HG03342 (cell line): ENCODE results near the gene SMARCD1.
"Not testable (repeated sequence)": the region's sequence is repeated elsewhere in the genome, so short reads cannot be mapped to it uniquely, and the experiment has no call there.

Experiments
- ATAC-seq: cut with Tn5 transposase; IDR thresholded peaks from one replicate; pipeline ENCODE4 v1.9.1; 2021; ENCODE audit warnings: mild to moderate bottlenecking, moderate library complexity; ENCODE audit not compliant: unreplicated experiment

SMARCD1 gene

GRCh38 chr12:50129290-50129689 lies 44.1 kb downstream of the SMARCD1 start:
- ATAC-seq = no peak

GRCh38 chr12:50132505-50133135 lies 47.5 kb downstream of the SMARCD1 start:
- ATAC-seq = no peak

- ATAC-seq = no peak
Observed at GRCh38 chr12:50142993-50143392, 57.9 kb downstream of the SMARCD1 start.

- no peak for ATAC-seq
Observed at GRCh38 chr12:50145439-50145838, 60.3 kb downstream of the SMARCD1 start.

GRCh38 chr12:50147281-50147680 lies 62.1 kb downstream of the SMARCD1 start:
- no peak for ATAC-seq

- not testable (repeated sequence) for ATAC-seq
Observed at GRCh38 chr12:50148011-50148410, 62.9 kb downstream of the SMARCD1 start.

GRCh38 chr12:50149311-50149710 lies 64.2 kb downstream of the SMARCD1 start:
- no peak for ATAC-seq
